HUES64 (cell line): ENCODE data around the gene IPCEF1.
"Not testable (repeated sequence)": the region's sequence is repeated elsewhere in the genome, so short reads cannot be mapped to it uniquely, and the experiment has no call there.

Experiments
- H3K27ac ChIP-seq: 2 replicates; pipeline ENCODE4 v1.7.0; 2013; ENCODE audit warnings: low read depth, low read length, inconsistent platforms
- H3K27me3 ChIP-seq: 2 replicates; pipeline ENCODE4 v1.6.1; 2013; ENCODE audit warnings: mild to moderate bottlenecking, low read length; ENCODE audit not compliant: insufficient read depth
- H3K36me3 ChIP-seq: 2 replicates; pipeline ENCODE4 v1.6.1; 2013; ENCODE audit warnings: mild to moderate bottlenecking, low read length; ENCODE audit not compliant: insufficient read depth
- H3K4me1 ChIP-seq: 2 replicates; pipeline ENCODE4 v1.6.1; 2013; ENCODE audit warnings: mild to moderate bottlenecking, low read length, moderate library complexity; ENCODE audit not compliant: insufficient read depth
- H3K4me3 ChIP-seq: 2 replicates; pipeline ENCODE4 v1.5.1; 2013; ENCODE audit warnings: mild to moderate bottlenecking, low read length, moderate library complexity
- H3K9ac ChIP-seq: 2 replicates; pipeline ENCODE4 v1.6.1; 2013; ENCODE audit warnings: mild to moderate bottlenecking, low read depth, low read length
- H3K9me3 ChIP-seq: 2 replicates; pipeline ENCODE4 v1.6.1; 2013; ENCODE audit warnings: low read depth, low read length; ENCODE audit not compliant: insufficient read depth
- WGBS: fragments of 150-250, 120-280 bp; methylation state at CpG from one replicate; pipeline ENCODE4 v1.1.7; 2013; ENCODE audit warnings: missing lambda C conversion rate; 5-methylcytosine and 5-hydroxymethylcytosine counted together

The IPCEF1 gene

DNA sequence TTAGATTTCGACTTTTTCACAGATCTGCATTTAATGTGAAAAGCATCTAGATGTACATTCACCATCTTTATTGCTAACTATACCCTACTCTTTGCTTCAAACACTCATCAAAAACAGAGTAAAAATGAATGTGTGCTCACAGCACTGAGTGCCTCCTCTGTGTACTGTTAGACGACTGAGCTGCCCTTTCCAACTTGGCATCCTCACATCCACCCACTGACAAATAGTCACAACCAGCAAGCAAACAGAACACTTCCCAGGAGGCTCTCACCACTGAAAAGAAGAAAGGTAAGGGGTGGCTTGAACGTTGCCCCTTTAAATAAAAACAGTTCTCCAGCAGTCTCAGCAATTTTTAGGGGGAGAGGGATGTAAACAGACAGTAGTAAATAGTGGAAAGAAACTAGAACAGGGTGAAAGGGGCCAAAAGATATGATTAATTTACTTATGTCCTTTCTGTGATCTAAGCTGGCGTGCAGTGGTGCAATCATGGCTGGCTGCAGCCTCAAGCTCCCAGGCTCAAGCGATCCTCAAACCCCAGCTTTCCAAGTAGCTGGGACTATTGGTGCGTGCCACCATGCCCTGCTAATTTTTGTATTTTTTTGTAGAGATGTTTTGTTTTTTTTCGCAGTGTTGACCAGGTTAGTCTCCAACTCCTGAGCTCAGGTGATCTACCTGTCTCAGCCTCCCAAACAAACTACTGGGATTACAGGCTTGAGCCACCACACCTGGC, 48.7 kb downstream of the IPCEF1 start:
- no peaks in the 10 kb centered on the region for H3K27me3 ChIP-seq
- no peaks in the 10 kb centered on the region for H3K4me1 ChIP-seq
- H3K27ac ChIP-seq, result no peak overlapping the region
- H3K36me3 ChIP-seq, result no peaks in the 10 kb centered on the region
- no peak overlapping the region for H3K4me3 ChIP-seq
- WGBS, result 92% methylated on average over 6 of the region's 7 CpGs
- no peak overlapping the region for H3K9ac ChIP-seq
- H3K9me3 ChIP-seq, result 0 out of 2 replicates have a peak, but pooled peaks cover 2% of the 10 kb centered on the region

DNA sequence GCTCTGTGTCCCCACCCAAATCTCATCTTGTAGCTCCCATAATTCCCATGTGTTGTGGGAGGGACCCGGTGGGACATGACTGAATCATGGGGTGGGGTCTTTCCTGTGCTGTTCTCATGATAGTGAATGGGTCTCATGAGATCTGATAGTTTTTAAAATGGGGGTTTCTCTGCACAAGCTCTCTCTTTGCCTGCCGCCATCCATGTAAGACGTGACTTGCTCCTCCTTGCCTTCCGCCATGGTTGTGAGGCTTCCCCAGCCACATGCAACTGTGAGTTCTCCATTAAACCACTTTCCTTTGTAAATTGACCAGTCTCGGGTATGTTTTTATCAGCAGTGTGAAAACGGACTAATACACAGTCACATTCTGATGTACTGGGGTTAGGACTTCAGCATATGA, 49.5 kb downstream of the IPCEF1 start:
- not testable (repeated sequence) for H3K9ac ChIP-seq, H3K36me3 ChIP-seq, H3K27ac ChIP-seq, H3K4me3 ChIP-seq, H3K9me3 ChIP-seq, H3K4me1 ChIP-seq, H3K27me3 ChIP-seq
- 96% methylated on average over 6 of the region's 6 CpGs for WGBS

DNA sequence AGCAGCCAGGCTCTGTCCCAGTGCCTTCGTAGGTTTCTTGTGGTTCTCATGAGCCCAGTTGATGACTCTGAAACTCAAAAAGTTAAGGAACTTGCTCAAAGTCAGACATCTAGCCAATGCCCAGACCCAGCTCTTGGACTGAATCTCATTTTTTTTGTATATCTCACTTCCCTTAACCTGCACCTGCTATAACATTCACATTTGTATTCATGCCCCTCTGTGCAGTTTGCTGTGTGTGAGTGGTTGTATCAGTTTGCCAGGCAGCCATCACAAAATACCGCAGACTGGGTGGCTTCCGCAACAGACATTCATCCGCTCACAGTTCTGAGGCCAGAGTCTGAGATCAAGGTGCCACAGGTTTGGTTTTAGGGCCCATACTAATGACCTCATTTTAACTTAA, 49.9 kb downstream of the IPCEF1 start:
- Histone ChIP-seq H3K27me3 (no peaks in the 10 kb centered on the region), H3K4me3 (no peak overlapping the region), H3K27ac (no peak overlapping the region), H3K9ac (no peak overlapping the region), H3K9me3 (0 out of 2 replicates have a peak, but pooled peaks cover 2% of the 10 kb centered on the region), H3K4me1 (no peaks in the 10 kb centered on the region), H3K36me3 (no peaks in the 10 kb centered on the region)
- WGBS, result 96% methylated on average over 4 of the region's 4 CpGs

DNA sequence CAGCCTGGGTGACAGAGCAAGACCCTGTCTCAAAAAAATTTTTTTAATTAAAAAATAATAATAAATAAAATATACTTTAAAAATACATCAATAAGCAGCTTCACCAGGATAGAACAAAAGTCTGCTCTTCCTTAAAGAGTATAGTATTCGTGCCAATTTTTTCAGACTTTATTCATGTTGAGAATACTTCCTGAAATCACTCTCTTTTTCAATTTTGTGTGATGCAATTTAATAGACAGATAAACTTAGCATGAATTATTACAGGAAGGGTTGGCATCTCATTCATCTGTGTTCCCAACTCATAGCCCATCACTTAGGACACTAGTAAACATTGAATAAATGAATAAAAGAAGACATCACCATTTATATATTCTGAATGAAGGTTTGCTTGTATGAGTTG, 52.4 kb downstream of the IPCEF1 start:
- 100% methylated on average over 1 of the region's 1 CpG for WGBS
- H3K27me3 ChIP-seq, result no peaks in the 10 kb centered on the region
- no peak overlapping the region for H3K4me3 ChIP-seq
- no peak overlapping the region for H3K27ac ChIP-seq
- H3K9ac ChIP-seq, result no peak overlapping the region
- H3K36me3 ChIP-seq, result no peaks in the 10 kb centered on the region
- no peaks in the 10 kb centered on the region for H3K9me3 ChIP-seq
- no peaks in the 10 kb centered on the region for H3K4me1 ChIP-seq

DNA sequence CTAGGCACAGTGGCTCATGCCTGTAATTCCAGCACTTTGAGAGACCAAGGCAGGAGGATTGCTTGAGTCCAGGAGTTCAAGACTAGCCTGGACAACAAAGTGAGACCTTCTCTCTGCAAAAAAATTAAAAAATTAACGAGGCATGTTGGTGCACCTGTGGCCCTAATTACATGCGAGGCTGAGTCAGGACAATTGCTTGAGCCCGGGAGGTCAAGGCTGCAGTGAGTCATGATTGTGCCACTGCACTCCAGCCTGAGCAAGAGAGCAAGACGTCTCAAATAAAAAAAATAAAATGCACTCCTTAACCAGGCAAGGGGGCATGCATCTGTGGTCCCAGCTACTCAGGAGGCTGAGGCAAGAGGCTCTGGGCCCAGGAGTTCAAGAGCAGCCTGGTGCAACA, 53.0 kb downstream of the IPCEF1 start:
- not testable (repeated sequence) for H3K4me1 ChIP-seq, H3K36me3 ChIP-seq, H3K4me3 ChIP-seq, H3K27ac ChIP-seq, H3K9ac ChIP-seq, H3K27me3 ChIP-seq, H3K9me3 ChIP-seq
- 82% methylated on average over 4 of the region's 4 CpGs for WGBS

DNA sequence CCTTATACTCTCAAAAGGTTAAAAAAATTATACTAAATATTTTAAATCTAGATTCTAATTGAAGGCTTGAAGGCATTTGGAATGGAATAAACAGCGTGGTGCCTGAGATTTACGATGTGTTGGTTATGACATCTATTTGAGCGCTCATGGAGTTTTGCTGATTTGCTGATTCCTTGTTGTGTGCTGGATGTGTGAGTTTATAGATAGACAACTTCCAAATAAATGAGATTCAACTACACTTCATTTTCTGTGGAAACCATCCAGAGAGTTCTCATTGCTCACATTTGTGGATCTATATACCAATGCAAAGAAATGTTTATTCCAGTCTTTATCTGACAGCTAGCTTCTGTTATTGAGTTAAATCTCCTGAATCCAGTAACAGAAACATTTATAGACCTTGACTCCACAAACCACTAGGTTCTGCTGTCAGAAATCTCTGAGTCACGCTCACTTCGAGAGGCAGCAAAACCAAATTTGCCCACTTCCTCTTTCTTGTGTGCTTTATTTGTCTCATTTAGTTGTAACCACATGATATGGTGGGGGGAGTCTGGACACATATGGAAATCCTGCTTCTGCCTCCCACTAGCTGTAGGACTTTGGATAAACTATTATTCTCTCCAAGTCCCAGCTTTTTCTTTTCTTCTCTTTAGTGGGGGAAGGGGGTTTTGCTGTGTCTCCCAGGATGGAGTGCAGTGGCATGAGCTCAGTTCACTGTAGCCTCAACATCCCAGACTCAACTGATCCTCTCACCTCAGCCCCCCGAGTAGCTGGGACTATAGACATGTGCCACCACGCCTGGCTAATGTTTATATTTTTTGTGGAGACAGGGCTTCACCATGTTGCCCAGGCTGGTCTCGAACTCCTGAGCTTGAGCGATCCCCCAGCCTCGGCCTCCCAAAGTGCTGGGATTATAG, 54.5 kb downstream of the IPCEF1 start:
- no peaks in the 10 kb centered on the region for H3K9me3 ChIP-seq
- H3K4me3 ChIP-seq, result no peak overlapping the region
- no peak overlapping the region for H3K27ac ChIP-seq
- no peaks in the 10 kb centered on the region for H3K27me3 ChIP-seq
- no peak overlapping the region for H3K9ac ChIP-seq
- H3K4me1 ChIP-seq, result no peaks in the 10 kb centered on the region
- 97% methylated on average over 10 of the region's 10 CpGs for WGBS
- H3K36me3 ChIP-seq, result no peaks in the 10 kb centered on the region

DNA sequence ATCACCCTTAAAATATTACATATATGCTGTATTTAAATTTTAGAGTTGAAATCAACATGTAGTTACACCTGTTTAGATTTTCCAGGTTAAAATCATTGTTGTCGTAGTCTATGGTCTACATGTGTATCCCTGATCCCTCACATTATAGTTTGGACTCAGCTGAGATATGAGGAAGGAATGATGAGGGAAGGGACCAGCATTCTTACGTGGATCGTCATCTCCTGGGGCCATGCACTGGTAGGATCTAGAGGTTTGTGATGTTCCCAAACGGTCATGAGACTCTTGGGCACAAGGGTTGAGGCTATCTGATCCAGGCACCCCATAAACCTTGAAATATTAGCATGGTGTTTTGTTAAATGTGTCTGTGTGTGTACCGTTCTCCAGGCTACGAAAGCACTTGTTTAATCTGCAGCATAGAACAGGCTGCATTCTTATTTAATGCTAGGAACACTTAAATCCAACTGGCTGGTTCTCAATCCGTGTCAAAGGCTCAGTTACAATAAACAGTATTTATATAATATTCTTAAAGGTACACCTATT, 55.4 kb downstream of the IPCEF1 start:
- H3K27me3 ChIP-seq, result no peaks in the 10 kb centered on the region
- H3K4me3 ChIP-seq, result no peak overlapping the region
- no peaks in the 10 kb centered on the region for H3K36me3 ChIP-seq
- no peaks in the 10 kb centered on the region for H3K4me1 ChIP-seq
- no peak overlapping the region for H3K9ac ChIP-seq
- 95% methylated on average over 6 of the region's 7 CpGs for WGBS
- no peaks in the 10 kb centered on the region for H3K9me3 ChIP-seq
- no peak overlapping the region for H3K27ac ChIP-seq

DNA sequence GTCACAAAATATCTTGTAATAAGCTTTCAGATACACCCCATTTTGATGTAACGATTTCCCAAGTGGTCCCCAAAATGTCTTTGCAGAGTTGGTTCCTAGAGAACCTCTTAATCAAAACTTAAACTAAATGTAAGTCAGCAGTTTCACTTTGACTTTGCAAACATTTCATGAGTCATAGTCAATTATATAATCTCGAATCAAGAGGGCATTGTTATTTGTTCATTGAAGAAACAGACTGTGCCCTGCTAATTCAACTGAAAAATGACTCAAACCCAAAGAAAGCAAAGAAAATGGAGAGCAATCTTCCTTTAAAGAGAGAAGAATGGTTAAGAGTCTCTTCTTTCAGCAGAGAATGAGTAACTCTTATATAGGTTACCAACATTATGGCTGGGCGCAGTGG, 58.3 kb downstream of the IPCEF1 start:
- no peak overlapping the region for H3K27ac ChIP-seq
- WGBS, result over 99% methylated on average over 3 of the region's 3 CpGs
- no peak overlapping the region for H3K4me3 ChIP-seq
- no peaks in the 10 kb centered on the region for H3K27me3 ChIP-seq
- H3K36me3 ChIP-seq, result no peaks in the 10 kb centered on the region
- no peaks in the 10 kb centered on the region for H3K4me1 ChIP-seq
- H3K9ac ChIP-seq, result no peak overlapping the region
- no peaks in the 10 kb centered on the region for H3K9me3 ChIP-seq

DNA sequence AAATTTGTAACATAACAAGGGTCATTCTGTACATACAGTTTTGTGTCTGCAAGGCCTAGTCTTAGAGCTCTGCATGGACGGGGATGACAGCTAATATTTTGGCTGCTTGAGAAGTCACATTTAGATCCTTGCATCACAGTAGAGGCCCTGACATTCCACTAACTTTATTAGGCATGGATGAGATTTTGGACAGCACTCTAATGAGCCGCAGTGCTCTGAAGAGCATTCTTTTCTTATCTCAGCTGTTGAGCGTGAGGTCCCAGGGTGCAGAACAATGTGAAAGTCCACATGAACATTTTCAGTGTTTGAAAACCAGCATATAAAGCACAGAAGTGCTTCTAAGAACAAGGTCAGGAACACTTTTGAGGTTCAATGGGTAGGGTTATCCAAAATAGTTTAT, 58.9 kb downstream of the IPCEF1 start:
- WGBS, result 93% methylated on average over 3 of the region's 3 CpGs
- H3K4me3 ChIP-seq, result no peak overlapping the region
- H3K9me3 ChIP-seq, result no peaks in the 10 kb centered on the region
- no peaks in the 10 kb centered on the region for H3K36me3 ChIP-seq
- no peak overlapping the region for H3K9ac ChIP-seq
- H3K4me1 ChIP-seq, result no peaks in the 10 kb centered on the region
- H3K27me3 ChIP-seq, result no peaks in the 10 kb centered on the region
- no peak overlapping the region for H3K27ac ChIP-seq

DNA sequence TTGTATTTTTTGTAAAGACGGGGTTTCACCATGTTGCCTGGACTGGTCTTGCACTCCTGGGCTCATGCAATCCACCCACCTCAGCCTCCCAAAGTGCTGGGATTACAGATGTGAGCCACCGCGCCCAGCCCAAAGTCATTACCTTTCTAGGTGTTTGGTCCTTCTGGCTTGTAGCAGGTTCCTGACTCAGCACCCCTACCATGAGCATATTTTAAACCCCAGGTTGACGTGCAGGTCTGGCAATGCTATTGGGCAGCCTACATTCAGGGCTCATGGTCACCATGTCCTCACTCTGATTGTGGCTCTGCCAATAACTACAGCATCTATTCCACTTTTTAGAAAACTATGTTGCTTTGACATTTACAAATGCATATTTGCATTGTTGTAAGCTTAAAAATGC, 59.4 kb downstream of the IPCEF1 start:
- 93% methylated on average over 4 of the region's 4 CpGs for WGBS
- Histone ChIP-seq H3K9me3 (no peaks in the 10 kb centered on the region), H3K9ac (no peak overlapping the region), H3K36me3 (no peaks in the 10 kb centered on the region), H3K27me3 (no peaks in the 10 kb centered on the region), H3K27ac (no peak overlapping the region), H3K4me3 (no peak overlapping the region), H3K4me1 (no peaks in the 10 kb centered on the region)

DNA sequence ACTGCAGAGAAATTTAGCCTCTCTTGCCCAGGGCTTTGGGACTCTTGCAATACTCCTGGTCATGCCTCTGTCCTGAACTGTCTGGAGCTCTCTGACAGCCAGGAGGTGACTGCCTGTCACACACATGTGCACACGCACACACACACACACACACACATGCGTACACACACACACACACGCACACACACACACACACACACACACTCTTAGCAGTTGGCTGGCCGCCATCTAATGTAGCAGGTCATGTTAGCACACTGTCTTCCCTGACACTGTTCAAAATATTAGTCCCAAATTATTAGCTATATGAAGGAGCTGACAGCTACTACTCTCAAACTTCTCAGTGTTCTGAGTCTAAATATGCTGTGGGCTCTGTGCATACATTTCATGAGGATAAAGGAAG, 60.9 kb downstream of the IPCEF1 start:
- Histone ChIP-seq H3K36me3 (no peaks in the 10 kb centered on the region), H3K9ac (no peak overlapping the region), H3K27ac (no peak overlapping the region), H3K27me3 (no peaks in the 10 kb centered on the region), H3K4me1 (no peaks in the 10 kb centered on the region), H3K9me3 (no peaks in the 10 kb centered on the region), H3K4me3 (no peak overlapping the region)
- 67% methylated on average over 4 of the region's 4 CpGs for WGBS
